Measurements from ENCODE around the gene DNAH3.
"Not testable (repeated sequence)": the region's sequence is repeated elsewhere in the genome, so short reads cannot be mapped to it uniquely, and the experiment has no call there.

- not testable (repeated sequence) for TF ChIP-seq POLR2A (IDR thresholded peaks at IDR 0.05)
- TF ChIP-seq, protein P1, sequence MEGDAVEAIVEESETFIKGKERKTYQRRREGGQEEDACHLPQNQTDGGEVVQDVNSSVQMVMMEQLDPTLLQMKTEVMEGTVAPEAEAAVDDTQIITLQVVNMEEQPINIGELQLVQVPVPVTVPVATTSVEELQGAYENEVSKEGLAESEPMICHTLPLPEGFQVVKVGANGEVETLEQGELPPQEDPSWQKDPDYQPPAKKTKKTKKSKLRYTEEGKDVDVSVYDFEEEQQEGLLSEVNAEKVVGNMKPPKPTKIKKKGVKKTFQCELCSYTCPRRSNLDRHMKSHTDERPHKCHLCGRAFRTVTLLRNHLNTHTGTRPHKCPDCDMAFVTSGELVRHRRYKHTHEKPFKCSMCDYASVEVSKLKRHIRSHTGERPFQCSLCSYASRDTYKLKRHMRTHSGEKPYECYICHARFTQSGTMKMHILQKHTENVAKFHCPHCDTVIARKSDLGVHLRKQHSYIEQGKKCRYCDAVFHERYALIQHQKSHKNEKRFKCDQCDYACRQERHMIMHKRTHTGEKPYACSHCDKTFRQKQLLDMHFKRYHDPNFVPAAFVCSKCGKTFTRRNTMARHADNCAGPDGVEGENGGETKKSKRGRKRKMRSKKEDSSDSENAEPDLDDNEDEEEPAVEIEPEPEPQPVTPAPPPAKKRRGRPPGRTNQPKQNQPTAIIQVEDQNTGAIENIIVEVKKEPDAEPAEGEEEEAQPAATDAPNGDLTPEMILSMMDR (IDR thresholded peaks at IDR 0.05) = not testable (repeated sequence)
Measured at GRCh38 chr16:21195330-21195729, 44.7 kb upstream of the DNAH3 start.

Data from testis (tissue), 2 donors.